ENCODE results near the gene TOX4.

The TOX4 gene

GRCh38 chr14:21535545-21536417 is 58.8 kb downstream of the TOX4 start:
- TF ChIP-seq CTCF (IDR thresholded peaks at IDR 0.05; ENCODE audit: low read depth, low read length), result no peak
- no peak for DNase-seq (ENCODE audit: extremely low read depth, low read depth)

- no peak for DNase-seq (ENCODE audit: extremely low read depth, low read depth)
- TF ChIP-seq CTCF (IDR thresholded peaks at IDR 0.05; ENCODE audit: low read depth, low read length), result no peak
Observed at GRCh38 chr14:21536418-21537089, 59.6 kb downstream of the TOX4 start.

- TF ChIP-seq CTCF (IDR thresholded peaks at IDR 0.05; ENCODE audit: low read depth, low read length), result no peak
- DNase-seq (ENCODE audit: extremely low read depth, low read depth), result no peak
Observed at GRCh38 chr14:21537090-21537424, 60.1 kb downstream of the TOX4 start.

GRCh38 chr14:21539189-21539940 is 62.4 kb downstream of the TOX4 start:
- TF ChIP-seq CTCF (IDR thresholded peaks at IDR 0.05; ENCODE audit: low read depth, low read length), result no peak
- DNase-seq (ENCODE audit: extremely low read depth, low read depth), result no peak

- TF ChIP-seq CTCF (IDR thresholded peaks at IDR 0.05; ENCODE audit: low read depth, low read length), result no peak
- no peak for DNase-seq (ENCODE audit: extremely low read depth, low read depth)
Observed at GRCh38 chr14:21541413-21542074, 64.5 kb downstream of the TOX4 start.

GRCh38 chr14:21543521-21543960 is 66.5 kb downstream of the TOX4 start:
- no peak for DNase-seq (ENCODE audit: extremely low read depth, low read depth)
- TF ChIP-seq CTCF (IDR thresholded peaks at IDR 0.05; ENCODE audit: low read depth, low read length), result no peak
